ENCODE results near the gene ADGRL3. TPM values are rescaled to one million over a fixed set of nuclear protein-coding genes. Genes with fewer than 3 reads are reported as not detected.

The ADGRL3 gene
- total RNA-seq, 1 donor from 2014 or later, result 18.7 TPM

- Mint-ChIP-seq H3K4me1 (ENCODE audit: unreplicated experiment) (peaks cover 27% of the 10 kb centered on the region), H3K36me3 (ENCODE audit: unreplicated experiment) (no peaks in the 10 kb centered on the region), H3K27me3 (ENCODE audit: unreplicated experiment) (no peaks in the 10 kb centered on the region), H3K27ac (ENCODE audit: unreplicated experiment) (peak overlapping the region; percentile 58), H3K9me3 (ENCODE audit: unreplicated experiment) (peaks cover 9% of the 10 kb centered on the region), H3K4me3 (ENCODE audit: unreplicated experiment) (no peak overlapping the region)
- no peak for DNase-seq (ENCODE audit: extremely low spot score, unreplicated experiment)
- TF ChIP-seq CTCF (IDR thresholded peaks at IDR 0.05), result peak; percentile 22
Observed at GRCh38 chr4:61511716-61512488, 311.8 kb downstream of the ADGRL3 start.

- Mint-ChIP-seq H3K4me1 (ENCODE audit: unreplicated experiment) (peaks cover 18% of the 10 kb centered on the region), H3K9me3 (ENCODE audit: unreplicated experiment) (peaks cover 9% of the 10 kb centered on the region), H3K4me3 (ENCODE audit: unreplicated experiment) (no peak overlapping the region), H3K27me3 (ENCODE audit: unreplicated experiment) (no peaks in the 10 kb centered on the region), H3K27ac (ENCODE audit: unreplicated experiment) (no peak overlapping the region), H3K36me3 (ENCODE audit: unreplicated experiment) (no peaks in the 10 kb centered on the region)
- DNase-seq (ENCODE audit: extremely low spot score, unreplicated experiment), result no peak
- no peak for TF ChIP-seq CTCF (IDR thresholded peaks at IDR 0.05)
Observed at GRCh38 chr4:61514991-61515390, 314.9 kb downstream of the ADGRL3 start.

GRCh38 chr4:61517144-61517543 is 317.0 kb downstream of the ADGRL3 start:
- H3K4me1 Mint-ChIP-seq (ENCODE audit: unreplicated experiment), result peaks cover 20% of the 10 kb centered on the region
- H3K27me3 Mint-ChIP-seq (ENCODE audit: unreplicated experiment), result no peaks in the 10 kb centered on the region
- DNase-seq (ENCODE audit: extremely low spot score, unreplicated experiment), result no peak
- H3K27ac Mint-ChIP-seq (ENCODE audit: unreplicated experiment), result no peak overlapping the region
- H3K36me3 Mint-ChIP-seq (ENCODE audit: unreplicated experiment), result no peaks in the 10 kb centered on the region
- TF ChIP-seq CTCF (IDR thresholded peaks at IDR 0.05), result no peak
- H3K4me3 Mint-ChIP-seq (ENCODE audit: unreplicated experiment), result no peak overlapping the region
- H3K9me3 Mint-ChIP-seq (ENCODE audit: unreplicated experiment), result no peaks in the 10 kb centered on the region

GRCh38 chr4:61520166-61520565 is 320.0 kb downstream of the ADGRL3 start:
- no peak for TF ChIP-seq CTCF (IDR thresholded peaks at IDR 0.05)
- no peaks in the 10 kb centered on the region for H3K36me3 Mint-ChIP-seq (ENCODE audit: unreplicated experiment)
- peak overlapping the region; percentile 12 for H3K27ac Mint-ChIP-seq (ENCODE audit: unreplicated experiment)
- peaks cover 11% of the 10 kb centered on the region for H3K4me1 Mint-ChIP-seq (ENCODE audit: unreplicated experiment)
- H3K9me3 Mint-ChIP-seq (ENCODE audit: unreplicated experiment), result no peaks in the 10 kb centered on the region
- DNase-seq (ENCODE audit: extremely low spot score, unreplicated experiment), result no peak
- no peak overlapping the region for H3K4me3 Mint-ChIP-seq (ENCODE audit: unreplicated experiment)
- H3K27me3 Mint-ChIP-seq (ENCODE audit: unreplicated experiment), result no peaks in the 10 kb centered on the region

GRCh38 chr4:61520681-61521160 is 320.6 kb downstream of the ADGRL3 start:
- no peaks in the 10 kb centered on the region for H3K36me3 Mint-ChIP-seq (ENCODE audit: unreplicated experiment)
- no peak for DNase-seq (ENCODE audit: extremely low spot score, unreplicated experiment)
- no peaks in the 10 kb centered on the region for H3K9me3 Mint-ChIP-seq (ENCODE audit: unreplicated experiment)
- peaks cover 11% of the 10 kb centered on the region for H3K4me1 Mint-ChIP-seq (ENCODE audit: unreplicated experiment)
- no peak overlapping the region for H3K27ac Mint-ChIP-seq (ENCODE audit: unreplicated experiment)
- TF ChIP-seq CTCF (IDR thresholded peaks at IDR 0.05), result no peak
- no peak overlapping the region for H3K4me3 Mint-ChIP-seq (ENCODE audit: unreplicated experiment)
- H3K27me3 Mint-ChIP-seq (ENCODE audit: unreplicated experiment), result no peaks in the 10 kb centered on the region

Measured in osteocyte (in vitro differentiated cells).